SK-N-SH treated with all-trans-retinoic acid at 6 μM for 48 hours (cell line): ENCODE measurements around the gene SAMD4A.

Experiments used
- CSDC2 ChIP-seq: fragments of 250-450 bp; sonication (Bioruptor Pico); IDR thresholded peaks from 2 replicates; pipeline ENCODE4 v1.5.0; 2020; ENCODE audit warnings: mild to moderate bottlenecking, moderate library complexity
- ZFP3 ChIP-seq: fragments of 250-450 bp; sonication (Bioruptor Pico); IDR thresholded peaks from 2 replicates; pipeline ENCODE4 v1.5.0; 2020; ENCODE audit warnings: mild to moderate bottlenecking, moderate library complexity

- TF ChIP-seq ZFP3 (CRISPR knock-in tag) (no peak), CSDC2 (no peak)
Observed at GRCh38 chr14:54834081-54834480, 267.2 kb downstream of the SAMD4A start.
